Panc1 (cell line): ENCODE data around the gene ERG. TPM values are rescaled to one million over a fixed set of nuclear protein-coding genes. Genes with fewer than 3 reads are reported as not detected.

ENCODE experiments used
- ATAC-seq: fragments of 200-7000 bp; cut with Tn5 transposase; 2 replicates; pipeline ENCODE4 v1.9.1; 2020; ENCODE audit warnings: mild to moderate bottlenecking, moderate library complexity
- BruUV-seq: library from RNA; stranded (reverse); fragments of 400-500 nt; replicated peaks from 2 replicates; lab custom pipeline; 2021; lab: Mats Ljungman, UMichigan
- CTCF ChIA-PET: fragments of 300-600 bp; sonication (Branson Sonifier 250); formaldehyde crosslinking; loops from one replicate; lab custom pipeline; 2022; ENCODE audit warnings: antibody characterized with exemption; lab: Charles Lee
- POLR2A ChIA-PET: fragments of 300-600 bp; sonication (Branson Sonifier 250); formaldehyde crosslinking; loops from one replicate; lab custom pipeline; 2022; ENCODE audit warnings: antibody characterized with exemption; lab: Charles Lee
- DNase-seq: peaks from one replicate; pipeline ENCODE4 v3.0.0-alpha.2; 2010; ENCODE audit warnings: low read depth, low spot score
- H3K27ac ChIP-seq: 2 replicates; pipeline ENCODE4 v1.5.1; 2011; ENCODE audit warnings: mild to moderate bottlenecking, low read length, inconsistent platforms
- H3K27me3 ChIP-seq: fragments of 200-500 bp; sonication (Bioruptor generic); 2 replicates; pipeline ENCODE4 v1.6.0; 2014; ENCODE audit warnings: low read length, inconsistent platforms; ENCODE audit not compliant: control insufficient read depth, insufficient read depth
- H3K36me3 ChIP-seq: fragments of 200-500 bp; sonication (Bioruptor generic); 2 replicates; pipeline ENCODE4 v1.5.1; 2014; ENCODE audit warnings: inconsistent platforms, mild to moderate bottlenecking, low read length, moderate library complexity; ENCODE audit not compliant: control insufficient read depth, insufficient read depth
- H3K4me1 ChIP-seq: 2 replicates; pipeline ENCODE4 v1.5.1; 2011; ENCODE audit warnings: inconsistent platforms, mild to moderate bottlenecking, low read length, moderate library complexity; ENCODE audit not compliant: control insufficient read depth, insufficient read depth
- H3K4me3 ChIP-seq, 2 experiments: 2 replicates each; pipeline ENCODE4 v1.5.1; 2011 to 2012; ENCODE audit warnings: low read depth in 2 of 2, low read length in 2 of 2, mild to moderate bottlenecking in 2 of 2, inconsistent platforms in 1 of 2, moderate library complexity in 1 of 2
- H3K9me3 ChIP-seq: fragments of 200-500 bp; sonication (Bioruptor generic); 2 replicates; pipeline ENCODE4 v1.5.1; 2014; ENCODE audit warnings: low read depth, mild to moderate bottlenecking, inconsistent platforms, low read length, moderate library complexity; ENCODE audit not compliant: control insufficient read depth, insufficient read depth
- POLR2AphosphoS5 ChIP-seq: IDR thresholded peaks from 2 replicates; pipeline ENCODE4 v1.6.1; 2012; ENCODE audit warnings: mild to moderate bottlenecking, low read depth, low read length, moderate library complexity
- SIN3A ChIP-seq: IDR thresholded peaks from 2 replicates; pipeline ENCODE4 v1.6.1; 2012; ENCODE audit warnings: low read depth, mild to moderate bottlenecking, low read length, moderate library complexity, borderline replicate concordance; ENCODE audit not compliant: insufficient read depth
- TCF7L2 ChIP-seq: IDR thresholded peaks from 2 replicates; pipeline ENCODE4 v1.6.1; 2011; ENCODE audit warnings: mild to moderate bottlenecking, low read depth, low read length, inconsistent platforms
- in situ Hi-C: cut with HindIII; loops from 2 replicates; pipeline ENCODE4 v1.10.0; 2016; ENCODE audit warnings: low sequenced_read_pairs, low pct_unique_long_range_greater_than_20kb
- intact Hi-C: fragments of 100-400 bp; cut with micrococcal nuclease; formaldehyde crosslinking; loops from one replicate; pipeline ENCODE4 v1.10.0; 2022; ENCODE audit not compliant: unreplicated experiment
- total RNA-seq: library from RNA; stranded (reverse); gene quantifications from one replicate; pipeline ENCODE4 v1.2.1, GENCODE V29; 2021; ENCODE audit not compliant: unreplicated experiment
- TF ChIP-seq, protein P1 (sequence below): fragments of 450-650 bp; IDR thresholded peaks from 2 replicates; pipeline ENCODE4 v1.5.1; 2017; ENCODE audit warnings: mild to moderate bottlenecking
- TF ChIP-seq, protein P2 (sequence below), 2 experiments: IDR thresholded peaks; 2 replicates each; pipeline ENCODE4 v1.6.1; 2011 to 2012; ENCODE audit warnings: low read depth in 2 of 2, control low read depth in 1 of 2, low read length in 1 of 2, mild to moderate bottlenecking in 1 of 2, moderate library complexity in 1 of 2; ENCODE audit not compliant: insufficient read depth in 1 of 2

Gene ERG
- total RNA-seq, 1 experiment from 2014 or later: 0.49 TPM

DNA sequence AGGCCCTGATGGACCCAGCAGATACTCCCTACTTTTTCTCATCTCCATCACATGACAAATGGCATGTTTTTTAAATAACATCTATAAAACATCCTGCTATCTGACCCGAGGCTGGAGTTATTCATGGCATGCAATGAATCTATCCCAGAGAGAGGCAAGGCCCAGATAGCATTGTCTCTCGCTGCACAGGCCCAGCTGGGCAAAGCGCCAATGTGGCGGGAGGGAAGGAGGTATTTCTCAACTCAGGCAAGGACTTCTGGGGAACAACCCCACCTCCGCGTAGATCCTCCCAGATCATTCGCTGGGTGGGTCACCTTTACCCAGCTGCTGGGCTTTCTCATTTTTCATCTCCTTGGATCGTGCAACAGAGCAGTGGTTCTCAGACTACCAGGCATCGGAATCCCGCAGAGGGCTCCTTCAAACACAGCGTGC lies 59.8 kb downstream of the ERG start:
- H3K36me3 ChIP-seq: no peaks in the 10 kb centered on the region
- no peaks in the 10 kb centered on the region for H3K4me1 ChIP-seq
- no TSS peak for BruUV-seq
- POLR2A ChIA-PET: no interaction called here
- H3K9me3 ChIP-seq: no peaks in the 10 kb centered on the region
- DNase-seq: no peak
- intact Hi-C loops: no loop called here
- H3K27me3 ChIP-seq: no peaks in the 10 kb centered on the region
- CTCF ChIA-PET: no interaction called here
- ATAC-seq: no peak
- no peak overlapping the region for H3K4me3 ChIP-seq
- TF ChIP-seq, protein P1, sequence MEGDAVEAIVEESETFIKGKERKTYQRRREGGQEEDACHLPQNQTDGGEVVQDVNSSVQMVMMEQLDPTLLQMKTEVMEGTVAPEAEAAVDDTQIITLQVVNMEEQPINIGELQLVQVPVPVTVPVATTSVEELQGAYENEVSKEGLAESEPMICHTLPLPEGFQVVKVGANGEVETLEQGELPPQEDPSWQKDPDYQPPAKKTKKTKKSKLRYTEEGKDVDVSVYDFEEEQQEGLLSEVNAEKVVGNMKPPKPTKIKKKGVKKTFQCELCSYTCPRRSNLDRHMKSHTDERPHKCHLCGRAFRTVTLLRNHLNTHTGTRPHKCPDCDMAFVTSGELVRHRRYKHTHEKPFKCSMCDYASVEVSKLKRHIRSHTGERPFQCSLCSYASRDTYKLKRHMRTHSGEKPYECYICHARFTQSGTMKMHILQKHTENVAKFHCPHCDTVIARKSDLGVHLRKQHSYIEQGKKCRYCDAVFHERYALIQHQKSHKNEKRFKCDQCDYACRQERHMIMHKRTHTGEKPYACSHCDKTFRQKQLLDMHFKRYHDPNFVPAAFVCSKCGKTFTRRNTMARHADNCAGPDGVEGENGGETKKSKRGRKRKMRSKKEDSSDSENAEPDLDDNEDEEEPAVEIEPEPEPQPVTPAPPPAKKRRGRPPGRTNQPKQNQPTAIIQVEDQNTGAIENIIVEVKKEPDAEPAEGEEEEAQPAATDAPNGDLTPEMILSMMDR: no peak
- TF ChIP-seq SIN3A (no peak), TCF7L2 (no peak)
- in situ Hi-C loops: no loop called here
- H3K27ac ChIP-seq: no peak overlapping the region

DNA sequence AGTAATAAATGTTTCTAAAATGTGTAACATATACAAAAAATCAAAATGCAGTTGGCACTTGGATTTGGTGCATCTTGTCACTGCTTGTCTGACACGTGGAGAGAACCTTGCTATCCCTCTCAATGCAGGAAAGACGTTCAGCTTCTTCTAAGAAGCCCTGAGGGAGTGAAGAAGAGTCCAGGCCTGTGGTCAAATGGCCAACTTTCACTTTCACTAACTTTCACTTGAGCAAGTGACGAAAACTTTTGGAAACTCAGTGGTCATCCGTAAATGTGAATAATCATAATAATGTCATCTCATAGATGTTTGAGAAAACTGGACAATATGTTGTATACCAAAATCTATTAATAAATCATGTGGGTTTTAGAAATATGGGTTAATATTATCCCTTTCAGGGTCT lies 61.9 kb downstream of the ERG start:
- H3K4me3 ChIP-seq: no peak overlapping the region
- TF ChIP-seq TCF7L2 (no peak), POLR2AphosphoS5 (no peak), SIN3A (no peak)
- TF ChIP-seq, protein P2, sequence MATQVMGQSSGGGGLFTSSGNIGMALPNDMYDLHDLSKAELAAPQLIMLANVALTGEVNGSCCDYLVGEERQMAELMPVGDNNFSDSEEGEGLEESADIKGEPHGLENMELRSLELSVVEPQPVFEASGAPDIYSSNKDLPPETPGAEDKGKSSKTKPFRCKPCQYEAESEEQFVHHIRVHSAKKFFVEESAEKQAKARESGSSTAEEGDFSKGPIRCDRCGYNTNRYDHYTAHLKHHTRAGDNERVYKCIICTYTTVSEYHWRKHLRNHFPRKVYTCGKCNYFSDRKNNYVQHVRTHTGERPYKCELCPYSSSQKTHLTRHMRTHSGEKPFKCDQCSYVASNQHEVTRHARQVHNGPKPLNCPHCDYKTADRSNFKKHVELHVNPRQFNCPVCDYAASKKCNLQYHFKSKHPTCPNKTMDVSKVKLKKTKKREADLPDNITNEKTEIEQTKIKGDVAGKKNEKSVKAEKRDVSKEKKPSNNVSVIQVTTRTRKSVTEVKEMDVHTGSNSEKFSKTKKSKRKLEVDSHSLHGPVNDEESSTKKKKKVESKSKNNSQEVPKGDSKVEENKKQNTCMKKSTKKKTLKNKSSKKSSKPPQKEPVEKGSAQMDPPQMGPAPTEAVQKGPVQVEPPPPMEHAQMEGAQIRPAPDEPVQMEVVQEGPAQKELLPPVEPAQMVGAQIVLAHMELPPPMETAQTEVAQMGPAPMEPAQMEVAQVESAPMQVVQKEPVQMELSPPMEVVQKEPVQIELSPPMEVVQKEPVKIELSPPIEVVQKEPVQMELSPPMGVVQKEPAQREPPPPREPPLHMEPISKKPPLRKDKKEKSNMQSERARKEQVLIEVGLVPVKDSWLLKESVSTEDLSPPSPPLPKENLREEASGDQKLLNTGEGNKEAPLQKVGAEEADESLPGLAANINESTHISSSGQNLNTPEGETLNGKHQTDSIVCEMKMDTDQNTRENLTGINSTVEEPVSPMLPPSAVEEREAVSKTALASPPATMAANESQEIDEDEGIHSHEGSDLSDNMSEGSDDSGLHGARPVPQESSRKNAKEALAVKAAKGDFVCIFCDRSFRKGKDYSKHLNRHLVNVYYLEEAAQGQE (IDR thresholded peaks at IDR 0.05; ENCODE audit: insufficient read depth in 1 of 2, low read depth in 2 of 2, low read length in 1 of 2): no peak
- TF ChIP-seq, protein P1: no peak
- DNase-seq (no peak), ATAC-seq (no peak)
- no peak overlapping the region for H3K27ac ChIP-seq
- H3K27me3 ChIP-seq: no peaks in the 10 kb centered on the region
- H3K4me1 ChIP-seq: no peaks in the 10 kb centered on the region
- H3K36me3 ChIP-seq: no peaks in the 10 kb centered on the region
- intact Hi-C loops (no loop called here), in situ Hi-C loops (no loop called here)
- H3K9me3 ChIP-seq: no peaks in the 10 kb centered on the region
- ChIA-PET CTCF (no interaction called here), POLR2A (interaction anchor here (1.0 kb wide), 1 partner anchor 9 kb away, joined by 3 read pairs; no protein-coding TSS in a partner anchor)
- BruUV-seq: no TSS peak
